Stimulated activated CD4-positive, alpha-beta T cell treated with anti-CD3 and anti-CD28 coated beads, Interleukin-15, amount 100 ng/mL, for 1 hour (primary cell): Measurements from ENCODE around the gene DOCK11.
A peak's percentile ranks its signal among the peaks of the same experiment; 100 is the strongest.

ENCODE experiments used
- DNase-seq, 2 donors: peaks; one replicate each; pipeline ENCODE4 v3.0.0-alpha.2; 2020; ENCODE audit warnings: low read depth in 1 of 2, low spot score in 1 of 2

Gene DOCK11

DNA sequence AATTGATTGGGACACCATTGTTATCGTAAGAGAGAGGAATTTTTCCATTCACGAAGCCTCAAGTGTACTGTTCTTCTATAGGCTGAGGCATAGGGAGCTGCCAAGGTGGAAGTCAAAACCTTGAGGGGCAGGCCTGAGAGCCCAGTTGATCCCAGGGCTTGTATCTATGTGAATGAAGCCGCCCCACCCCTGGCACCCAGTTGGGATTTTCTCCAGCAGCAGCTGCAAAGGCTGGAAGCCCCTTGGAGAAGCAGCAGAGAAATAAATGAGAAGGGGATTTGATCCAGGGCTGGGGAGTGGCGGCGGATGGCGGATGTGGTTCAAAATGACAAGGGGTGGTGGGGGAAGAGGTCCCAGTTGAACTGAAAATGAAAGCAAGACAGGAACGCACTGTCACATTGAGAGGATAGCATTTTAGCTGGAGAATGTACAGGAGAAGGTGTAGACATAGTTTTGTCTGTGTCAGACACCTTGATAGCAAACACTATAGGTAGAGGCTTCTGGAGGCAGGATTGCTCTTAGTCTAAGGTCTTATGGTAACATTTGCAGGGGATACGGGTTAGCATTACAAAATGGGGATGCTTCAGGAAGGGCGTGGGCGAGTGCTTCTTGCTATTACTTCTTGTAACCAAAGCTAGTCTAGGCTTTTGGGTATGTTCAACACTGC is 32.6 kb downstream of the DOCK11 start:
- DNase-seq: no peak

DNA sequence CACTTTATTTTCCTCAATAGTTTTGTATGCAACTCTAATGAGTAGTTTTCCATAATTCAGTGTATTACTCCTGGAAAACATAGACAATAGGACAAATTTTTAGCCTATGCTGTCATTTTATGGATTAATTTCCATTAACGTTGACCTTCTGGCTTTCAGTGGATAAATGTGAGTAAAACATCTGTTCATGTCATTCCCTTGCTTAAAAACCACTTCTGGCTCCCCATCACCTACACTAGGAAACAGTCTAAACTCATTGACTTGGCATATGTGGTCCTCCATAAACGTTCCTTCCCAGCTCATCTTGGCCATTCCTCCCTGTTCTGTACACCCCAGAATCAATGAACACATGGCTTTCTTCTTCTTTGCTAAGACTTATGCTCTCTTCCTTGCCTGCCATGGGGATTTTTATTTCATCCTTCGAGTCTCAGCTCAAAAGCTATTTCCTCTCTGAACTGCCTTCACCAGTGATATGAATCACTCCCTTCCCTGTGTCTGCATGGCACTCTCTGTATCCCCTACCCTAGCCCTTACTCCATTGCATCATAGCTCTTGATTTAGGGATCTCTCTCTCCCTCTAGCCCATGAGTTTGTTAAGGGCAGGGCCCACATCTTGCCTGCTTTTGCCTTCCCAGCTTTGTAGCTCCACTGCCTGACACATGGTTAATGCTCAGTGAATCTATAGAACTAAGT is 34.8 kb downstream of the DOCK11 start:
- DNase-seq: no peak

DNA sequence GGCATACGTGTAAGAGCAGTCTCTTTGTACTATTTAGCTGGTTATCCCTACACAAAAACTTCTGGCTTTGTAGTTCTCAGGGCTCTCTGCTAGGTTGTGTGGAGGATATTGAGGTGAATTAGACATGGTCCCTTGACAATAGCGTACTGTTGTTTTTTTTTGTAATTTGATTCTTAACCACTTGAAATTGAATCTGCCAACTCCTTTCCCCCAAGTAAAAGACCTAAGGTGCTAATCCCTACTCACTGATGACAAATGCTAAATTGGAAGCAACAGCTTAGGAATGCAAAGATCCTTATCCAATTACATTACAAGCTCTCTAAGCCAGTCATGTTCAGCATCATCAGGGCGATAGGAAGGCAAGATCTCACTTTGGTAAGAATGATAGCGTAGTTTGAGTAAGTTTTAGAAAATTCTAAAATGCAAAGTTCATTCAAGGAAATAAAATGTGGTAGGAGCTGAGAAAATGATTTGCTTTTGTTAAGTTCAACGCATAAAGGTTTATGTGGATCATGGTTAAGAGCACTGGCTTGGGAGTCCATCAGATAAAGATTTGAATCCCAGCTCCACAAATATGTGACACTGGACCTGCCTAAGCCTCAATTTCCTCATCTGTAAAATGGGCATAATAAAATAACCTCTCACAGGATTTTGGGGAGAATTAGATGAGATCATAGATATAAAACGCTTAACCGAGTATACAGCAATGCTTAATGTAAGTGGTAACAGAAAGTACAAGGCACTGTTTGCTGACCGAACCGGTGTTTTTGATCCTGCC is 39.3 kb downstream of the DOCK11 start:
- DNase-seq: no peak

DNA sequence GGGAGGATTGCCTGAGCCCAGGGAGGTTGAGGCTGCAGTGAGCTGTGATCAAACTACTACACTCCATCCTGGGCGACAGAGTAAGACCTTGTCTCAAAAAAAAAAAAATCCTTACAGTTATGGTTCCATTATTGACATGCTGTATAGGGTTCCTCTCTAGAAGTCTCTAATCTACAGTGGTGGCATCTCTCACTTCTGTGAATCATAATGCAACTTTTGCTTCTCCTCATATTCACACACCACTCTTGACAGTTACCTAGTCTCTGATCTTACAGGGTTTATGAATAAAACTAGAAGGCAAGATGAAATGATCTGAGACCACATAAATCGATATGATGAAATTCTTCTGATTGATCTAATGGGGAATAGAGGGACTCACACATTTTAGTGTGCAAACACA is 40.6 kb downstream of the DOCK11 start:
- DNase-seq: no peak

DNA sequence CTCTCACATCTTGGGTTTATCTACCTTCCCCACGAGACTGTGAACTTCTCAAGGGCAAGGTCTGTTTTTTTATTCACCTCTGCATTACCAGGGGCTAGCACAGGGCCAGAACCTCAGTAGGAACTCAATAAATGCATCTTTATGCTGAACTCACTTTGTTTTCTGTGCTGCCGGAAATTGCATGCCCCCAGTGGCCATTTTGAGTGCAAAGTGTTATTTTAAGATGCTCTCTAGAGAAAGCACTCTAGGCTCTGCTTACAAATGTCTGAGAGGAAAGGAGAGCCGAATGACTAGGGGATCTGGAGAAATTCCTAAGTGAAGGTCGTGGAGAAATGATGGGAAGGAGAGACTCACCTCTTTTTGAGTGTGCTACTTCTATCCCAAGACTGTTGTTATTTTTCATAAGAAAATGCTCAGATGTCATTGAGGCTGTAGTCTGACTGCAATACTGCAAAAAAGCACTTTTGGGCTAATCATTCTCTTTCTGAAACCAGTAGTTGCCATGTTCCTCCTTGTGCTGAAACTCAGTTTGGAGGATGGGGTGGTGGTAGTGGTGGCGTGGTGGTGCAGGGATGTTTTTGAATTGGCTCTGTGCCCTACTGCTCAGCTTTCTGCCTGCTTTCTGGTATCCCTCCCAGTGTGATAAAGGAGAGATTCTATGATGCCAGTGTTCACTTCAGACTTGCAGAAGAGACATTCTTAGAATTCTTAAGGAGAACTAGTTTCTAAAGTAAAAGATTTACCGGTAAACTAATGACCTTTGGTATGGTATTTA is 41.3 kb downstream of the DOCK11 start:
- DNase-seq: peak in 1 of 2 donors; percentile 23

DNA sequence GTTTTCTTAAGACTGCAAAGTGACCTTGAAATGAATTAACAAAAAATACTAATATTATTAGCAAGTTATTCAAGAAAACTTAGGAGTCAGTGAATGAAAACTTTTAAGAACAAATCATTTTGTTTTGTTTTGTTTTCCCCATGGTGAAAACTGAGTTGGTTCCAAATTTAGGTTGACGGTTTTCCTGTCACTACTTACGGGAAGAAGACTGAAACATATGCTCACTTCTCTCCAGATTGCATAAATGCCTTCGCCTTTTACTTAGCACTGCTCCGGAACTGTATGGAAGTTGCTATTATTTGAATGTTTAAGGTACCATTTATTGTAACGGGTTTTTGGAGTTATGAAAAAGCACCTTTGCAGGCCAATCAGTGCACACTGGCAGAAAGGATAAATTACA is 42.8 kb downstream of the DOCK11 start:
- DNase-seq: no peak

DNA sequence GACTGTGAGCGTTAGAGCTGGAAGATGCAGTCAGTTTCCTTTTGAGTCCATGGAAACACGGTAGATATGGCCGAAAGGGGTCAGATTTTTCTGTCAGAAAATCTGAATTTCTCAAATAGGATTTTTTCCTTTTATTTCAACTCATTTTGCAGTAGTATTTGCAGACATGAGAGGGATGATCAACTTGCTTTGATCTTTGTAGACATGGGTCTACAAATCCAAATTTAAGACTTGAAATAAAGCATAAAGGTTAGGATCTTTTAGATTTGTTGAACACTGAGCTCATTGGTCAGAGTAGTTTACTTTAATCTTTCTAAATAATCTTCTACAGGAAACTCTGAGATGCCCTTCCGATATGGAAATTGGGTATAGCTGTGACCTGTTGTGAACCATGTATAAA is 44.7 kb downstream of the DOCK11 start:
- DNase-seq: no peak

DNA sequence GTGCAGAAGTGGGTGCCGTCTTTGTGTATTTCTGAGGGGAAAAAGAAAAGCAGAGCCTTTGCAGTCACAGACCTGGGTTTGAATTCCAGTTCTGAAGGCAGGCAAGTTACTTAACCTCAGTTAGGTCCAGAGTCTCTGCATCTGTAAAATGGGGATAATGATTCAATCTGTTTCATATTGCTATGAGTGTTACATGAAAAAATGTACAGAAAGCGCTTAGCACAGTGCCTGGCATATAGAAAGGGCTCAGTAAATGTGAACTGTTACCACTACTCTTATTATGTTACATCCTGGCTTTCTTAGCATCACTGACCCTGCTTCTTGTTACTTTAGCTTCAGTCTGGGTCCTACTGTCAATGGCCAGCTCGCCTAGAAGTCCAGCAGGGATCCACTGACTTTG is 45.9 kb downstream of the DOCK11 start:
- DNase-seq: no peak

DNA sequence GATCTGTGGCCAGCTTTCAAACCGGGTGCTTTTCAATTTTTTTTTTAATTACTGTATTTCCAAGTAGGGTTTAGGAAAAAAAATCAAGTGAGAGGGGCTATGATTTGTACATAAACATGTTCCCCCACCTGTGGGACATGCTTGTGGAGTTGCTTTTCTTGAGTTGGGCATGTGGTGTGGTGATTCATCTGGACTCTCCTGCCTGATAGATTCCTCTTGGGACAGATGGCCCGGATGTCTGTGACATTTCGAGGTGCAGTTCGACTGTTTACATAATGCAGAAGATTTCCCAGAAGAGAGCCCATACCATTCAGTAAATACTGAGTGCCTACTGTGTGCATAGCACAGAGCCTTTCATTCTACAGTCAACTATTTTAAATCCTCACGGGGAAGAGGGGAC is 49.9 kb downstream of the DOCK11 start:
- DNase-seq: no peak

DNA sequence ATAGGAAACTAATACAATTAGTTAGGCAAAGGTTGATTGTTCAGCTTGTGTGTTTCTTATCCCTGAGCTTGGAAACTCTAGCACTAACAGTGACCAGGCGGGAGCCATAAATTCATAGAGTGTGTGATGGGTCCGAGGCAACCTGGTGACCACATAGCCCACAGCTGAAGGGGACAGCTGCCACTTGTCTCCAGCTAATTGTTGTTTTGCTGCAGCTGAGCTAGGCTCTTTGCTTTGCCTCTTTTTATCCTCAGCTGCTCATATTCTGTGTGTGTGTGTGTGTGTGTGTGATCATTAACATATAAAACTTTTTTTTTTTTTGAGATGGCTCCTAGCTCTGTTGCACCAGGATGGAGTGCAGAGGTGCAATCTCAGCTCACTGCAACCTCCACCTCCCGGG is 53.2 kb downstream of the DOCK11 start:
- DNase-seq: no peak

DNA sequence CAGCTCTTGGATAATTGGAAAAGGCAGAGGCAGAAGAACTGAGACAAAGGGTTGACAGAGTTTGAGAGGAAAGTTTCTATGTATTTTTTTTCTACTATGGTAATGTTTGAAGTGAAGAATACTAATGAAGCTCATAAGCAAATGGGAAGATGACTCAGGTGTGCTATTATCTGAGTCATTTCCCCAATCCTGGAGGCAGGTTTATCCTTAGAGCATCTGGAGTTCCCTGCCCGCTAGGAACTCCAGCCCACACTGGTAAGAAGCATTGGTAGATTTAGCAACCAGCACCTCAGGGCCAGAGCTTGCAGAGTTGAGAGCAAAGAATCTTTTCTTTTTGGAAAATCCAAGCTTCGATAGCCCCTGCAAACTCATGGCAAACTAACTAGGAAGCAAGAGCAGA is 55.2 kb downstream of the DOCK11 start:
- DNase-seq: no peak

DNA sequence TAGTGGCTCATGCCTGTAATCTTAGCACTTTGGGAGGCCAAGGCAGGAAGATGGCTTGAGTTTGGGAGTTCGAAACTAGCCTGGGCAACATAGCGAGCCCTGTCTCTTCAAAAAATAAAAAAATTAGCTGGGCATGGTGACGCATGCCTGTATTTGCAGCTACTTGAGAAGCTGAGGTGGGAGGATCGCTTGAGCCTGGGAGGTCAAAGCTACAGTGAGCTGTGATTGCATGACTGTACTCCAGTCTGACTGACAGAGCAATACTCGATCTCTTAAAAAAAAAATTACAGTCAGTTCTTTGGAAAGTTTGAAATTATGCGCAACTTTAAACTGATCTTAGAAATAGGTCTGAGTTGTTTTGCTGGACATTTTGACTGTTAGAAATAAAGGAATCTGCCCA is 55.8 kb downstream of the DOCK11 start:
- no peak for DNase-seq

DNA sequence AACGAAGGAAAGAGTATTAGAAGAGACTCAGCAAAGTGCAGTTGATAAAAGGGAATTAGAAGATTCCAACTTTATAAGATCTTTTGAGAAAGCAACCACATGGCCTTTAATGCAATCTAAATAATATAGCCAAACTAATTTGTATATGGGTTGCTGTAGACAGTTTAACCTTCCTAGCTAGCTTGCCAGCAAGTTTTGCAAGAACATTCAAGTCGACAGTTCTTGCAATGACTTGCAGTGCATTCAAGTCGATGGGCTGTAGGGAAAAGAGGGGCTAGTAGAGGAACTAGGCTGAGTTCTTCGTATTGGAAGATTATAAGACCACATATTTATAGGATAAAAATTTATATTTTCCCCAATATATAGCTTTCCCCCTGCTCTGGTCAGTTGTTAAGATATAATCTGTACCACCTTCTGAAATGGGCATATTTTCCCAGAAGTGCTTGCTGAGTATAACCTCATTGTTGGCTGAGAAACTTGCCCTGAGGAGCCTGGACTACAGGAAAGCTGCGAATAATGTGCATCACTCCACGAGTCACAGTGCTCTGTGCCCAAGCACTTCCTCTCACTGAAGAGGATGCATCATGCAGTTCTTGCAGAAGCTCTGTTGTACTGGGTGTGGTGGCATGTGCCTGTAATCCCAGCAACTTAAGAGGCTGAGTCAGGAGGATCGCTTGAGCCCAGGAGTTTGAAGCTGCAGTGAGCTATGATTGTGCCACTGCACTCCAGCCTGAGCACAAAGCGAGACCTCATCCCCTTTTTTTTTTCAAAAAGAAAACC is 56.7 kb downstream of the DOCK11 start:
- no peak for DNase-seq

DNA sequence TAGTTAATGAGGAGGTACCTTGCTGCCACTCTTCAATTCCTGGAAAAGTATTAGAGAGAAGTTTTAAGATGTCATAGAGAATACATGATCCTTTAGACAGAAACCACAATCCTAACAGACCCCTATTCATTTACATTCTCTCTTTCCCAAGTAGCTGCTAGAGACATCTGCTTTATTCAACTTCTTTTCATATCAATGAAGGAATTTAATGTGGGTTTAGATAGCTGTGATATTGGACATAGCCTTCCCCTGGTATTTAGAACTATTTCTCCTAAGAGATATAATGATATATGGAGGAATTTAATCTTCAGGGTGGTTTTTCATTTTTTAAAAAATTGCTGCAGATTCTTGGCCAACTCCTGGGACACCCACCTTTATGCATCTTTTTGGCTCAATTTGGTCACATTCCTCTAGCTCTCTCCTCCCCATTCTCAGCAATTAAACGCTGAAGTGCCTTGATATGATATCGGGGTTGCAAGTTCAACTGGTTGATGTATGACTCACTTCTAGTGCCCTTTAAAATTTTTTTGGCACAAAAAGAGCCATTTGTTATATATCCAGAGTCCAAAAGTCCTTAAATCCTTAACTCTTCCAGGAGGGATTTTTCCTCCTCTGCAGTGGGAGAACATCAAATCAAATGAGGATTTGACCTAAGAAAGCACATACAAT is 57.6 kb downstream of the DOCK11 start:
- no peak for DNase-seq

DNA sequence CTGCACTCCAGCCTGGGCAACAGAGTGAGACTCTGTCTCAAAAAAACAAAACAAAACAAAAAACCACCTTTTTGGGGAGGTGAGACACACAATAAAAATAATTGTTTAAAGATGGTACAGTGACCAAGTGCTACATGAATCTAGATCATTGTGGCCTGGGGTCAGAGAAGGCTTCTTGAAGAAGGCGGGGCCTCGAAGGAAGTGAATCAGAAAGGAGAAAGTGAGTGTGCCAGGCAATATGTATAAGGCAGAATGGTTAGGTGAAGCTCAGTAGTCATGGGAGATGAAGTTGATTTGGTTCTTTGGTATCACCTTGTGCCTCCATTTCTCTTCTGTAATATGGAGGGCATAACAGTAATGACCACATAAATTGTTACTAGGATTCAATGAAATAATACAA is 58.9 kb downstream of the DOCK11 start:
- no peak for DNase-seq

DNA sequence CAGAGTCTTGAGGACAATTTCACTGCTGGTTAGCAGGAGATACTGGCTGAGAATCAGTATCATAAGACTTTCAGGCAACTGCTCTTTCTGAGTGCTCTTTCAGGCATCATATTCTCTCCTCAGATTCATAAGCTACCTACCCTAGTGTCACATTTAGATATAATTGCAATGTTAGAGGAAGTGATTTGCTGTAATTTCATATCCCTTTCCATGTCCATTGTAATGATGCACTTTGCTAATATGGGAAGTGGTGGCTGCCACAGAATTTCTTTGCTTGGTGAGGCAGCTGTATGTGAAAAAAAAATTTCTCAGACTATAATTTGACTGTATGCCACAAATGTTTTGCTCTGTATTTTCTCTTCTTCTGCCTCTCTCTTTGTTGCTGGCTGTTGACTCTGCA is 63.3 kb downstream of the DOCK11 start:
- DNase-seq: no peak

DNA sequence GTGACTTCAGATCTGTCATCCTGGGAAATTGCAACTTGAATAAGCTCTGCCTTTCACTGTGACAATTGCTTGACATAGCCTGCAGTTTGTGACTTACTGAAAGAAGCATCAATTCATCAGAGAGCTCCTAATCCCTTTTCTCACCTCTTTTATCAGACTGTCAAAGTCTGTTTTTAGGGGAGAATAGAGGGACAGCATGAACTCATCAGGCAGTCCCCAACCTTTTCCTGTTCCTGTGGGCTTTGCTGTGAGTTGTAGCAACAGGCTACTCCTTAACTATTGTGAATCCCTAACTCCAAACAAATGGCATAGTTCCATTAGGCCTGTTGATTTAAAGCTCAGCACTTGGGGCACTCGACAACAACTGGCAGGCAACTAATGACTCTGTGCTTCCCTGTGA is 64.9 kb downstream of the DOCK11 start:
- no peak for DNase-seq

DNA sequence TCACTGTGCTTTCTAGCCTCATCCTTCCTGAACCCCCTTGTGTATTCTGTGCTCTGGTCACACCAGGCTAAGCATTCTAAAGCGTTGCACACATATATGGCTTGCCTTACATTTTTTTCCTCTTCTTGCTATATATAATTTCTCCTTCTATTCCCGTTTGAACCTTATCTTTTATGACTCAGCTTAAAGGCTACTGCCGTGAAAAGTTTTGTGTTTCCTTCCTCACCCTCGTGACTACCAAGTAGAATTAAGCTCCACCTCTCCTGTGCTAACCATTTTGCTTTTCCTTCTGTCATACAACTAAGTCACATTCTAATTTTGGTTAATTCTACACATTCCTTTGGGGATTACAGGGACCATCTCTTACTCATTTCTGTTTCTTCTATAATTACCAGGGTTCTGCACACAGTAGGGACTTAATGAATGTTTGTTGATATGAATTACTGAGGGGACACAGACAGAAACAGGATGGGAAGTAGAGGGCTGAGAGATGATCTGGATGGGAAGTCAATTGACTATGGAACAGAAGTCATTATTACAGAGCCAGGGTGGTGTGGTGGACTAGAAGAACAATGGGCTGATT is 67.1 kb downstream of the DOCK11 start:
- DNase-seq: no peak

DNA sequence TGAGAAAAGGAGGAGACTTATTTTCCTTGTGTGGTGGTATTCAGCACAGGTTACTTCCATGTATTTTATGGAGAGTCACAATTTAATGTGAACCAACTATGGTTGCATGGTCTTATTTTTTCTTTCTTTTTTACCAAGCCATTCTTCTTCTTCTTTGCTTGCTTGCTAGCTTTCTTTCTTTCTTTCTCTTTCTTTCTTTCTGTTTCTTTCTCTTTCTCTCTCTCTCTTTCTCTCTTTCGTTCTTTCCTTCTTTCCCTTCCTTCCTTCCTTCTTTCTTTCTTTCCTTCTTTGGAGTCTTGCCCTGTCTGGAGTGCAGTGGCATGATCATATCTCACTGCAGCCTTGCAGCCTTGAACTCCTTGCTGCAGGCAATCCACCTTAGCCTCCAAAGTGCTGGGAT is 68.9 kb downstream of the DOCK11 start:
- DNase-seq: no peak

DNA sequence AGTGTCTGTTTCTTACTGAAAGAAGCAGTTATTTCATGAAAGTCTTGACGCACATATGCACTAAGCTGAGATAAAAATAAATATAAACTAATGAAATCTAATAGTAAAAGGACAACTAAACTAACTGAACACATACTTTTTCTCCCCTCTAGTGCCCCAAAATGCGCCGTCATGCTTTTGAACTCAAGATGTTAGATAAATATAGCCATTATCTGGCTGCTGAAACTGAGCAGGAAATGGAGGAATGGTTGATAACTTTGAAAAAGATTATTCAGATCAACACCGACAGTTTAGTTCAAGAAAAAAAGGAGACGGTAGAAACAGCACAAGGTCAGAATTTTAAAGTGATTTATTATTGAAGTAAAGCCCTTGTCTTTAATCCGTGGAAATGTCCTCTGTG is 70.2 kb downstream of the DOCK11 start:
- no peak for DNase-seq
